ENCODE results near the gene TCF4. TPM values are rescaled to one million over a fixed set of nuclear protein-coding genes. Genes with fewer than 3 reads are reported as not detected.

The TCF4 gene
- total RNA-seq, 1 experiment from 2014 or later: 0.42 TPM

DNA sequence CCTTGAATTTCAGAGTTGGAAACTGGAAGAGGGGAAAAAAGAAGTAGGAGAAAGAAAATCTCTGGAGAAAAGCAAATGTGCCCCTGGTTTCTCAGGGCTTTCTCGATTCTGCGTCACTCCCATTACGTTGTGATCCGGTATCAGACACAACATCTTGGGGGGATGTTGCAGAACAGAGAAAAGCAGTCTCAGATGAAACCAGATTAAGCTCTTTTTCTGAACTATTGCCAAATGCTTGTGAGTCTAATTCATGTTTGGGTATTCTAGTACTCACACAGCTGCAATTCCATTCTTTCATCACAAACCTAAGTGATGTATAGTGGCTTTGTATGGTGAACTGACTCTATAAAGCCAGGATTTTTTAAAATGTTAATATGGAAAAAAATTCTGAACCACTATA is 233.2 kb downstream of the TCF4 start (continued):
- no peak for TF ChIP-seq RAD21 (IDR thresholded peaks at IDR 0.05; ENCODE audit: low read depth)

DNA sequence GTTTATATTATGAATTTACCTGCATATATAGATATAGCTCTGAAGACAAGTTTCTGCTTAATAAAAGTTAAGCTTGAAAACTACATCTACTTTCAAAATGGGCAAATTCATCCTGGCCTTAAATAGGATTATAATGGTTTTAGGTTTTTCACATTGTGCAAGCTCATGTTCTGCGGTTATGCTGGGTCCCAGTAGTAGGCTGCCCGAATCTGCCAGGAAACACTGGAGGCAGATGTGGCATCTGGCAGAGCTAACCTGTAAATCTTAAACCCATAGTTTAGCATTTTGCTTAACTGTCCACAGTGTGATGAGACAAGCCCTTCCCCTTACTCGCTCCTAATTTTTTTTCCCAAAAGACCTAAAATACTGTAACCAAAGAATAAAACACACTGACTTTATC is 234.2 kb downstream of the TCF4 start:
- DNase-seq (ENCODE audit: low read depth, low spot score) (no peak), ATAC-seq (no peak)
- H3K27ac ChIP-seq (ENCODE audit: low read depth, low read length): no peak overlapping the region
- H3K36me3 ChIP-seq (ENCODE audit: control insufficient read depth in 1 of 2, insufficient read depth in 2 of 2, low read length in 2 of 2): no peaks in the 10 kb centered on the region
- TF ChIP-seq, protein P1, sequence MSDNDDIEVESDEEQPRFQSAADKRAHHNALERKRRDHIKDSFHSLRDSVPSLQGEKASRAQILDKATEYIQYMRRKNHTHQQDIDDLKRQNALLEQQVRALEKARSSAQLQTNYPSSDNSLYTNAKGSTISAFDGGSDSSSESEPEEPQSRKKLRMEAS (IDR thresholded peaks at IDR 0.05): no peak
- TF ChIP-seq CBX3 (IDR thresholded peaks at IDR 0.05; ENCODE audit: low read depth) (no peak), EGR1 (IDR thresholded peaks at IDR 0.05; ENCODE audit: low read depth) (no peak), EZH2 (IDR thresholded peaks at IDR 0.05) (no peak), RAD21 (IDR thresholded peaks at IDR 0.05; ENCODE audit: low read depth) (no peak), EZH2phosphoT487 (IDR thresholded peaks at IDR 0.05; ENCODE audit: borderline replicate concordance) (no peak), JUND (IDR thresholded peaks at IDR 0.05) (no peak), SP1 (IDR thresholded peaks at IDR 0.05; ENCODE audit: low read depth) (no peak), YY1 (IDR thresholded peaks at IDR 0.05; ENCODE audit: extremely low read depth, insufficient replicate concordance, low read depth, low read length) (no peak), SIN3A (IDR thresholded peaks at IDR 0.05; ENCODE audit: low read depth) (no peak), ZNF274 (IDR thresholded peaks at IDR 0.05; ENCODE audit: low read depth, low read length) (no peak), CEBPB (IDR thresholded peaks at IDR 0.05; ENCODE audit: low read depth) (no peak)
- TF ChIP-seq, protein P2, sequence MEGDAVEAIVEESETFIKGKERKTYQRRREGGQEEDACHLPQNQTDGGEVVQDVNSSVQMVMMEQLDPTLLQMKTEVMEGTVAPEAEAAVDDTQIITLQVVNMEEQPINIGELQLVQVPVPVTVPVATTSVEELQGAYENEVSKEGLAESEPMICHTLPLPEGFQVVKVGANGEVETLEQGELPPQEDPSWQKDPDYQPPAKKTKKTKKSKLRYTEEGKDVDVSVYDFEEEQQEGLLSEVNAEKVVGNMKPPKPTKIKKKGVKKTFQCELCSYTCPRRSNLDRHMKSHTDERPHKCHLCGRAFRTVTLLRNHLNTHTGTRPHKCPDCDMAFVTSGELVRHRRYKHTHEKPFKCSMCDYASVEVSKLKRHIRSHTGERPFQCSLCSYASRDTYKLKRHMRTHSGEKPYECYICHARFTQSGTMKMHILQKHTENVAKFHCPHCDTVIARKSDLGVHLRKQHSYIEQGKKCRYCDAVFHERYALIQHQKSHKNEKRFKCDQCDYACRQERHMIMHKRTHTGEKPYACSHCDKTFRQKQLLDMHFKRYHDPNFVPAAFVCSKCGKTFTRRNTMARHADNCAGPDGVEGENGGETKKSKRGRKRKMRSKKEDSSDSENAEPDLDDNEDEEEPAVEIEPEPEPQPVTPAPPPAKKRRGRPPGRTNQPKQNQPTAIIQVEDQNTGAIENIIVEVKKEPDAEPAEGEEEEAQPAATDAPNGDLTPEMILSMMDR (IDR thresholded peaks at IDR 0.05 in 2 of 3, conservative IDR thresholded peaks at IDR 0.05 in 1 of 3; ENCODE audit: borderline replicate concordance in 1 of 3, insufficient read depth in 1 of 3, low read depth in 2 of 3, low read length in 2 of 3): no peak
- H4K20me1 ChIP-seq (ENCODE audit: insufficient read depth): no peaks in the 10 kb centered on the region
- no peak overlapping the region for H3K4me2 ChIP-seq (ENCODE audit: low read length)
- H3K27me3 ChIP-seq (ENCODE audit: insufficient read depth, low read length): no peaks in the 10 kb centered on the region
- no peak overlapping the region for H3K9ac ChIP-seq (ENCODE audit: low read length)
- no peak overlapping the region for H3K4me3 ChIP-seq (replicated peaks in 1 of 2; ENCODE audit: low read depth in 1 of 2, low read length in 2 of 2)
- no TSS peak for BruUV-seq (replicated peaks)
- ChIA-PET RAD21 (ENCODE audit: low non-redundant PET in 1 of 2, low total read pairs in 2 of 2, uncharacterized antibody in 2 of 2, unreplicated experiment in 2 of 2) (no interaction called here), CTCF (no interaction called here), POLR2A (no interaction called here)
- intact Hi-C loops (cut with micrococcal nuclease): no loop called here
- H3K4me1 ChIP-seq (ENCODE audit: control insufficient read depth in 1 of 2, insufficient read depth in 2 of 2, low read length in 2 of 2): no peaks in the 10 kb centered on the region
- H3K79me2 ChIP-seq (ENCODE audit: insufficient read depth, low read length): no peaks in the 10 kb centered on the region
- H3K9me3 ChIP-seq (ENCODE audit: control insufficient read depth in 1 of 2, insufficient read depth in 1 of 2, low read depth in 1 of 2, low read length in 2 of 2): no peaks in the 10 kb centered on the region
- H3K9me2 ChIP-seq (ENCODE audit: insufficient read depth): no peaks in the 10 kb centered on the region
- H2AFZ ChIP-seq (ENCODE audit: low read depth, low read length, poor library complexity, severe bottlenecking): no peak overlapping the region
